K562 (cell line): ENCODE results near the gene NFIC. TPM values are rescaled to one million over a fixed set of nuclear protein-coding genes. Genes with fewer than 3 reads are reported as not detected.

Experiments
- FOXA1 ChIP-seq: fragments of 450-650 bp; IDR thresholded peaks from 2 replicates; pipeline ENCODE4 v1.6.1; 2016; ENCODE audit warnings: mild to moderate bottlenecking, borderline replicate concordance
- FOXJ3 ChIP-seq: sonication (generic); formaldehyde crosslinking; IDR thresholded peaks from 2 replicates; pipeline ENCODE4 v1.4.0; 2020; ENCODE audit warnings: mild to moderate bottlenecking, missing genetic modification reagents
- MCM5 ChIP-seq: fragments of 450-650 bp; IDR thresholded peaks from 2 replicates; pipeline ENCODE4 v1.6.1; 2016; ENCODE audit warnings: low read depth
- POLR2B ChIP-seq: fragments of 450-650 bp; IDR thresholded peaks from 2 replicates; pipeline ENCODE4 v1.6.1; 2018; ENCODE audit warnings: low read depth; ENCODE audit not compliant: partially characterized antibody
- RFX7 ChIP-seq: fragments of 250-450 bp; sonication (Bioruptor Pico); IDR thresholded peaks from 2 replicates; pipeline ENCODE4 v1.5.1; 2021; ENCODE audit warnings: mild to moderate bottlenecking
- SMC3 ChIP-seq: conservative IDR thresholded peaks from 2 replicates; pipeline ENCODE4 v1.6.1; 2011; ENCODE audit warnings: low read depth, low read length, improper control_type of control experiment; ENCODE audit not compliant: insufficient read depth
- TAL1 ChIP-seq: fragments of 450-650 bp; IDR thresholded peaks from 2 replicates; pipeline ENCODE4 v1.6.1; 2016; ENCODE audit warnings: mild to moderate bottlenecking
- ZBTB1 ChIP-seq: sonication (generic); formaldehyde crosslinking; IDR thresholded peaks from 2 replicates; pipeline ENCODE4 v1.8.1; 2023; ENCODE audit warnings: missing genetic modification reagents, low read depth, mild to moderate bottlenecking, borderline replicate concordance
- ZNF316 ChIP-seq: fragments of 450-650 bp; IDR thresholded peaks from 2 replicates; pipeline ENCODE4 v1.6.1; 2016
- polyA plus RNA-seq, 8 experiments: library from polyadenylated mRNA; depleted of rRNA in 4 of 8; stranded (reverse) in 5 of 8; unstranded in 3 of 8; fragments of >200 nt; fragmentation: Nextera tagmentation in 2 of 8; fragmentation: Illumina TruSeq in 1 of 8; extraction: Ambion mirVana in 2 of 8; extraction: Trizol in 1 of 8; gene quantifications; 2 replicates each; pipeline versions ENCODE4 v1.2.1 to v1.2.3, GENCODE V29; 2011 to 2014; ENCODE audit warnings: inconsistent platforms in 1 of 8, missing spikeins in 1 of 8
- total RNA-seq, 7 experiments: library from RNA; depleted of rRNA in 6 of 7; stranded (reverse); fragments of >200 nt in 6 of 7; fragmentation: Illumina TruSeq in 2 of 7; extraction: Trizol in 2 of 7; gene quantifications; 2 replicates each; pipeline versions ENCODE4 v1.2.1 to v1.2.3, GENCODE V29; 2011 to 2021; ENCODE audit warnings: low replicate concordance in 1 of 7
- TF ChIP-seq, protein P1 (sequence below): fragments of 450-650 bp; IDR thresholded peaks from 2 replicates; pipeline ENCODE4 v1.6.1; 2016; ENCODE audit warnings: mild to moderate bottlenecking, moderate library complexity
- TF ChIP-seq, protein P2 (sequence below): fragments of 450-650 bp; IDR thresholded peaks from 2 replicates; pipeline ENCODE4 v1.6.1; 2016; ENCODE audit warnings: antibody characterized with exemption
- TF ChIP-seq, protein P3 (sequence below): fragments of 450-650 bp; IDR thresholded peaks from 2 replicates; pipeline ENCODE4 v1.7.1; 2018; ENCODE audit warnings: mild to moderate bottlenecking, low read depth; ENCODE audit not compliant: partially characterized antibody

Gene NFIC
- total and polyA plus RNA-seq, 9 of the 15 experiments (the other 6 are each of a cell fraction or from before 2014, with no cell fraction given): 0.71 to 62.1 (median 6.9) TPM

DNA sequence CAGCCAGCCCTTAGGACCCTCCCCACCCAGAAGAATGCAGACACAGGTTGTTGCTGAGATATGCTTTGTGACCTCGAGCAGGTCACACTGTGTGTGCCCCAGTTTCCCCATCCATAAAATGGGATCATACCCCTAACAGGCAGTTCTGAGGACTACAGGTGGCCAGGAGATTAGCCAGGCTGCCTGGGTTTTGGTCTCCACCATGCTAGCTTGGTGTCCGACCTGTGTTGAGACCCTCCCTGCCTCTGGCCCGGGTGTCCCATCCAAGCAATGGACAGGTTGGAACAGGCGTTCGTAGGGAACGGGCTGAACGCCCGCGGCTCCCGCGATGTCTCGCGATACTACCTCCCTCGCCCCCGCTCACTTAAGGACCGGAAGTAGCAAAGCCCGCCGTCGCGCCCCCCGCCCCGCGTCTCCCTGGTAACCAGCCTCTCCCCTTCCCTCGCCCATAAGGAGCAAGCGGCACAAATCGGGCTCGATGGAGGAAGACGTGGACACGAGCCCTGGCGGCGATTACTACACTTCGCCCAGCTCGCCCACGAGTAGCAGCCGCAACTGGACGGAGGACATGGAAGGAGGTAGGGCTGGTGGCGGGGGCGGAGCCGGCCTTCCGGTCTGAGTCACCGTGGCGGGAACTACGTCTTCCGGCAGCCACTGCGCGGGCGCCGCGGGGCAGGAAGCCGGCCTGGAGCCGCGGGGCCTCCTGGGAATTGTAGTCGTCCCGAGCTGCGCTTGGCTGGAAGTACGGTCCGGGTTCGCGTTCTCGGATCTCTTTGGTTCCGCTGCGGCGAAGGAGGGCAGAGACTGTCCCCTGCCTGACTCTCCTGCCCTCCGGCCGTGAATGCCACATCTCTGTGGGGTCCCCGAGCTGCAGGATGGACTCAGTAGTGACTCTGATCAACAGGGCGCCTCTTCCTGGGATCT lies 68.5 kb downstream of the NFIC start (continued):
- TF ChIP-seq, protein P1, sequence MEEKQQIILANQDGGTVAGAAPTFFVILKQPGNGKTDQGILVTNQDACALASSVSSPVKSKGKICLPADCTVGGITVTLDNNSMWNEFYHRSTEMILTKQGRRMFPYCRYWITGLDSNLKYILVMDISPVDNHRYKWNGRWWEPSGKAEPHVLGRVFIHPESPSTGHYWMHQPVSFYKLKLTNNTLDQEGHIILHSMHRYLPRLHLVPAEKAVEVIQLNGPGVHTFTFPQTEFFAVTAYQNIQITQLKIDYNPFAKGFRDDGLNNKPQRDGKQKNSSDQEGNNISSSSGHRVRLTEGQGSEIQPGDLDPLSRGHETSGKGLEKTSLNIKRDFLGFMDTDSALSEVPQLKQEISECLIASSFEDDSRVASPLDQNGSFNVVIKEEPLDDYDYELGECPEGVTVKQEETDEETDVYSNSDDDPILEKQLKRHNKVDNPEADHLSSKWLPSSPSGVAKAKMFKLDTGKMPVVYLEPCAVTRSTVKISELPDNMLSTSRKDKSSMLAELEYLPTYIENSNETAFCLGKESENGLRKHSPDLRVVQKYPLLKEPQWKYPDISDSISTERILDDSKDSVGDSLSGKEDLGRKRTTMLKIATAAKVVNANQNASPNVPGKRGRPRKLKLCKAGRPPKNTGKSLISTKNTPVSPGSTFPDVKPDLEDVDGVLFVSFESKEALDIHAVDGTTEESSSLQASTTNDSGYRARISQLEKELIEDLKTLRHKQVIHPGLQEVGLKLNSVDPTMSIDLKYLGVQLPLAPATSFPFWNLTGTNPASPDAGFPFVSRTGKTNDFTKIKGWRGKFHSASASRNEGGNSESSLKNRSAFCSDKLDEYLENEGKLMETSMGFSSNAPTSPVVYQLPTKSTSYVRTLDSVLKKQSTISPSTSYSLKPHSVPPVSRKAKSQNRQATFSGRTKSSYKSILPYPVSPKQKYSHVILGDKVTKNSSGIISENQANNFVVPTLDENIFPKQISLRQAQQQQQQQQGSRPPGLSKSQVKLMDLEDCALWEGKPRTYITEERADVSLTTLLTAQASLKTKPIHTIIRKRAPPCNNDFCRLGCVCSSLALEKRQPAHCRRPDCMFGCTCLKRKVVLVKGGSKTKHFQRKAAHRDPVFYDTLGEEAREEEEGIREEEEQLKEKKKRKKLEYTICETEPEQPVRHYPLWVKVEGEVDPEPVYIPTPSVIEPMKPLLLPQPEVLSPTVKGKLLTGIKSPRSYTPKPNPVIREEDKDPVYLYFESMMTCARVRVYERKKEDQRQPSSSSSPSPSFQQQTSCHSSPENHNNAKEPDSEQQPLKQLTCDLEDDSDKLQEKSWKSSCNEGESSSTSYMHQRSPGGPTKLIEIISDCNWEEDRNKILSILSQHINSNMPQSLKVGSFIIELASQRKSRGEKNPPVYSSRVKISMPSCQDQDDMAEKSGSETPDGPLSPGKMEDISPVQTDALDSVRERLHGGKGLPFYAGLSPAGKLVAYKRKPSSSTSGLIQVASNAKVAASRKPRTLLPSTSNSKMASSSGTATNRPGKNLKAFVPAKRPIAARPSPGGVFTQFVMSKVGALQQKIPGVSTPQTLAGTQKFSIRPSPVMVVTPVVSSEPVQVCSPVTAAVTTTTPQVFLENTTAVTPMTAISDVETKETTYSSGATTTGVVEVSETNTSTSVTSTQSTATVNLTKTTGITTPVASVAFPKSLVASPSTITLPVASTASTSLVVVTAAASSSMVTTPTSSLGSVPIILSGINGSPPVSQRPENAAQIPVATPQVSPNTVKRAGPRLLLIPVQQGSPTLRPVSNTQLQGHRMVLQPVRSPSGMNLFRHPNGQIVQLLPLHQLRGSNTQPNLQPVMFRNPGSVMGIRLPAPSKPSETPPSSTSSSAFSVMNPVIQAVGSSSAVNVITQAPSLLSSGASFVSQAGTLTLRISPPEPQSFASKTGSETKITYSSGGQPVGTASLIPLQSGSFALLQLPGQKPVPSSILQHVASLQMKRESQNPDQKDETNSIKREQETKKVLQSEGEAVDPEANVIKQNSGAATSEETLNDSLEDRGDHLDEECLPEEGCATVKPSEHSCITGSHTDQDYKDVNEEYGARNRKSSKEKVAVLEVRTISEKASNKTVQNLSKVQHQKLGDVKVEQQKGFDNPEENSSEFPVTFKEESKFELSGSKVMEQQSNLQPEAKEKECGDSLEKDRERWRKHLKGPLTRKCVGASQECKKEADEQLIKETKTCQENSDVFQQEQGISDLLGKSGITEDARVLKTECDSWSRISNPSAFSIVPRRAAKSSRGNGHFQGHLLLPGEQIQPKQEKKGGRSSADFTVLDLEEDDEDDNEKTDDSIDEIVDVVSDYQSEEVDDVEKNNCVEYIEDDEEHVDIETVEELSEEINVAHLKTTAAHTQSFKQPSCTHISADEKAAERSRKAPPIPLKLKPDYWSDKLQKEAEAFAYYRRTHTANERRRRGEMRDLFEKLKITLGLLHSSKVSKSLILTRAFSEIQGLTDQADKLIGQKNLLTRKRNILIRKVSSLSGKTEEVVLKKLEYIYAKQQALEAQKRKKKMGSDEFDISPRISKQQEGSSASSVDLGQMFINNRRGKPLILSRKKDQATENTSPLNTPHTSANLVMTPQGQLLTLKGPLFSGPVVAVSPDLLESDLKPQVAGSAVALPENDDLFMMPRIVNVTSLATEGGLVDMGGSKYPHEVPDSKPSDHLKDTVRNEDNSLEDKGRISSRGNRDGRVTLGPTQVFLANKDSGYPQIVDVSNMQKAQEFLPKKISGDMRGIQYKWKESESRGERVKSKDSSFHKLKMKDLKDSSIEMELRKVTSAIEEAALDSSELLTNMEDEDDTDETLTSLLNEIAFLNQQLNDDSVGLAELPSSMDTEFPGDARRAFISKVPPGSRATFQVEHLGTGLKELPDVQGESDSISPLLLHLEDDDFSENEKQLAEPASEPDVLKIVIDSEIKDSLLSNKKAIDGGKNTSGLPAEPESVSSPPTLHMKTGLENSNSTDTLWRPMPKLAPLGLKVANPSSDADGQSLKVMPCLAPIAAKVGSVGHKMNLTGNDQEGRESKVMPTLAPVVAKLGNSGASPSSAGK: no peak; the same call in none of the 2 replicates
- no peak for TF ChIP-seq FOXJ3 (CRISPR knock-in tag)
- TF ChIP-seq POLR2B: peak; percentile 68
- TF ChIP-seq, protein P2, sequence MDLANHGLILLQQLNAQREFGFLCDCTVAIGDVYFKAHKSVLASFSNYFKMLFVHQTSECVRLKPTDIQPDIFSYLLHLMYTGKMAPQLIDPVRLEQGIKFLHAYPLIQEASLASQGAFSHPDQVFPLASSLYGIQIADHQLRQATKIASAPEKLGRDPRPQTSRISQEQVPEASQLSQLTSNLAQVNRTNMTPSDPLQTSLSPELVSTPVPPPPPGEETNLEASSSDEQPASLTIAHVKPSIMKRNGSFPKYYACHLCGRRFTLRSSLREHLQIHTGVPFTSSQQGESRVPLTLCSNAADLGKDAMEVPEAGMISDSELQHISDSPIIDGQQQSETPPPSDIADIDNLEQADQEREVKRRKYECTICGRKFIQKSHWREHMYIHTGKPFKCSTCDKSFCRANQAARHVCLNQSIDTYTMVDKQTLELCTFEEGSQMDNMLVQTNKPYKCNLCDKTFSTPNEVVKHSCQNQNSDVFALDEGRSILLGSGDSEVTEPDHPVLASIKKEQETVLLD: no peak
- TF ChIP-seq ZNF316: no peak
- TF ChIP-seq, protein P3, sequence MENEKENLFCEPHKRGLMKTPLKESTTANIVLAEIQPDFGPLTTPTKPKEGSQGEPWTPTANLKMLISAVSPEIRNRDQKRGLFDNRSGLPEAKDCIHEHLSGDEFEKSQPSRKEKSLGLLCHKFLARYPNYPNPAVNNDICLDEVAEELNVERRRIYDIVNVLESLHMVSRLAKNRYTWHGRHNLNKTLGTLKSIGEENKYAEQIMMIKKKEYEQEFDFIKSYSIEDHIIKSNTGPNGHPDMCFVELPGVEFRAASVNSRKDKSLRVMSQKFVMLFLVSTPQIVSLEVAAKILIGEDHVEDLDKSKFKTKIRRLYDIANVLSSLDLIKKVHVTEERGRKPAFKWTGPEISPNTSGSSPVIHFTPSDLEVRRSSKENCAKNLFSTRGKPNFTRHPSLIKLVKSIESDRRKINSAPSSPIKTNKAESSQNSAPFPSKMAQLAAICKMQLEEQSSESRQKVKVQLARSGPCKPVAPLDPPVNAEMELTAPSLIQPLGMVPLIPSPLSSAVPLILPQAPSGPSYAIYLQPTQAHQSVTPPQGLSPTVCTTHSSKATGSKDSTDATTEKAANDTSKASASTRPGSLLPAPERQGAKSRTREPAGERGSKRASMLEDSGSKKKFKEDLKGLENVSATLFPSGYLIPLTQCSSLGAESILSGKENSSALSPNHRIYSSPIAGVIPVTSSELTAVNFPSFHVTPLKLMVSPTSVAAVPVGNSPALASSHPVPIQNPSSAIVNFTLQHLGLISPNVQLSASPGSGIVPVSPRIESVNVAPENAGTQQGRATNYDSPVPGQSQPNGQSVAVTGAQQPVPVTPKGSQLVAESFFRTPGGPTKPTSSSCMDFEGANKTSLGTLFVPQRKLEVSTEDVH: peak; percentile 94
- no peak for TF ChIP-seq MCM5
- no peak for TF ChIP-seq RFX7 (CRISPR knock-in tag)
- TF ChIP-seq FOXA1: no peak
- 0 out of 2 replicates have a peak, but pooled peaks have one; percentile 41 for TF ChIP-seq ZBTB1
- TF ChIP-seq TAL1: no peak
- no peak for TF ChIP-seq SMC3
